ENCODE data around the gene CCDC88C.

The CCDC88C gene

DNA sequence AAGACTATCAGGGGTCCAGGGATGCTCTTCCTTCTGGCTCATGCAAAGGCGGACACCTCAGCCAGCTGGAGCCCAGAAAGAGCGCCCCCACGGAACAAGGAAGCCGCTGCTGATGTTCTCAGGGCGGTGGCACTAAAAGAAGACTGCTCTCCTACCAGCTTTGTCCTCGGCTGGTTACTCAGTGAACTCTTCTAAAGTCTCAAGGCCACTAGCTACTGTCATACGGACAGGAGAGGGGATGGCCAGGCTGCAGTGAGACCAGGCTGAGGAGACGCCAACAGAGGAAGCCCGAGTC lies 59.6 kb downstream of the CCDC88C start:
- no peak overlapping the region for H3K4me2 ChIP-seq (ENCODE audit: insufficient read depth, low read length)
- peaks cover 67% of the 10 kb centered on the region for H3K36me3 ChIP-seq (ENCODE audit: insufficient read depth, low read length)
- TF ChIP-seq, protein P1, sequence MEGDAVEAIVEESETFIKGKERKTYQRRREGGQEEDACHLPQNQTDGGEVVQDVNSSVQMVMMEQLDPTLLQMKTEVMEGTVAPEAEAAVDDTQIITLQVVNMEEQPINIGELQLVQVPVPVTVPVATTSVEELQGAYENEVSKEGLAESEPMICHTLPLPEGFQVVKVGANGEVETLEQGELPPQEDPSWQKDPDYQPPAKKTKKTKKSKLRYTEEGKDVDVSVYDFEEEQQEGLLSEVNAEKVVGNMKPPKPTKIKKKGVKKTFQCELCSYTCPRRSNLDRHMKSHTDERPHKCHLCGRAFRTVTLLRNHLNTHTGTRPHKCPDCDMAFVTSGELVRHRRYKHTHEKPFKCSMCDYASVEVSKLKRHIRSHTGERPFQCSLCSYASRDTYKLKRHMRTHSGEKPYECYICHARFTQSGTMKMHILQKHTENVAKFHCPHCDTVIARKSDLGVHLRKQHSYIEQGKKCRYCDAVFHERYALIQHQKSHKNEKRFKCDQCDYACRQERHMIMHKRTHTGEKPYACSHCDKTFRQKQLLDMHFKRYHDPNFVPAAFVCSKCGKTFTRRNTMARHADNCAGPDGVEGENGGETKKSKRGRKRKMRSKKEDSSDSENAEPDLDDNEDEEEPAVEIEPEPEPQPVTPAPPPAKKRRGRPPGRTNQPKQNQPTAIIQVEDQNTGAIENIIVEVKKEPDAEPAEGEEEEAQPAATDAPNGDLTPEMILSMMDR (IDR thresholded peaks at IDR 0.05; ENCODE audit: borderline replicate concordance, extremely low read depth, low read length, poor library complexity, severe bottlenecking) = no peak
- TF ChIP-seq EZH2 (IDR thresholded peaks at IDR 0.05; ENCODE audit: borderline replicate concordance, low read depth, low read length, severe bottlenecking) = no peak
- H3K27ac ChIP-seq (ENCODE audit: low read length) = no peak overlapping the region
- ATAC-seq (ENCODE audit: insufficient read depth, low read depth) = no peak
- DNase-seq = no peak
- no peak overlapping the region for H2AFZ ChIP-seq (ENCODE audit: low read depth, low read length)
- H4K20me1 ChIP-seq (ENCODE audit: insufficient read depth, low read length) = peaks cover 73% of the 10 kb centered on the region
- H3K4me3 ChIP-seq (ENCODE audit: low read depth in 1 of 2, low read length in 2 of 2) = no peak overlapping the region
- peaks cover 4% of the 10 kb centered on the region for H3K4me1 ChIP-seq (ENCODE audit: insufficient read depth, low read length)
- H3K27me3 ChIP-seq (ENCODE audit: insufficient read depth, low read length, poor library complexity) = no peaks in the 10 kb centered on the region
- H3K79me2 ChIP-seq (ENCODE audit: insufficient read depth, low read length) = peaks cover 90% of the 10 kb centered on the region
- H3K9me3 ChIP-seq (ENCODE audit: insufficient read depth, low read length, severe bottlenecking) = no peaks in the 10 kb centered on the region
- no peak overlapping the region for H3K9ac ChIP-seq (ENCODE audit: low read depth, low read length)

DNA sequence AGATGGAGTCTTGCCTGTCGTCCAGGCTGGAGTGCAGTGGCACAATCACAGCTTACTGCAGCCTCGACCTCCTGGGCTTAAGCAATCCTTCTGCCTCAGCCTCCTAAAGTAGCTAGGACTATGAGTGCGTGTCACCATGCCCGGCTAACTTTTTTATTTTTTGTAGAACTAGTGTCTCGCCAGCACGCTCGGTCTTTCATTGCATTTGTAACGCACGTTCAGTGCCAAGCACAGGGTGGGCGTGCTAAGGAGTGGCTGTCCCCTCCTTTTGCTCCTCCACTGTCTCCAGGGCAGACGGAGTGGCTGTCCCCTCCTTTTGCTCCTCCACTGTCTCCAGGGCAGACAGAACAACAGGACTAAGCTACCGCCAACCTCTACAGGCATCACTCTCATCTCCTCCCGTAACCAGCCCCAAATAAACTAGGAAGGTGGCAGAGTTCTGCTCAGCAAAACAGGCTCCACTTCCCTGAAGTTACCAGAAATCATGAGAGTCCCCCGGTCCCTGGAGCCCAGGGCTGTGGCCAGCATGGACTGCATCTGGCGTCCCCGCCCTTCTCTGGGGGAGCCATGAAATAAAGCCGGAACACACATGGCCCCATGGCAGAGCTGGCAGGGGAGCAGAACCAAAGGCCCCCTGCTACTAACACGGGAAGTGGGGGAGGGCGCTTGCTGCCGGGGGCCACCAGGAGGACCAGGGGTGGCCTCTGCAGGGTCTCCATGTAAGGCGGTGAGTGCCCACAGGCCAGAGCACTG lies 60.2 kb downstream of the CCDC88C start:
- Histone ChIP-seq H2AFZ (ENCODE audit: low read depth, low read length) (no peak overlapping the region), H3K9ac (ENCODE audit: low read depth, low read length) (no peak overlapping the region), H3K27ac (ENCODE audit: low read length) (no peak overlapping the region), H3K4me2 (ENCODE audit: insufficient read depth, low read length) (no peak overlapping the region), H3K4me3 (ENCODE audit: low read depth in 1 of 2, low read length in 2 of 2) (no peak overlapping the region), H3K79me2 (ENCODE audit: insufficient read depth, low read length) (peaks cover 88% of the 10 kb centered on the region), H3K36me3 (ENCODE audit: insufficient read depth, low read length) (peaks cover 67% of the 10 kb centered on the region), H3K4me1 (ENCODE audit: insufficient read depth, low read length) (peaks cover 10% of the 10 kb centered on the region), H4K20me1 (ENCODE audit: insufficient read depth, low read length) (peaks cover 77% of the 10 kb centered on the region), H3K9me3 (ENCODE audit: insufficient read depth, low read length, severe bottlenecking) (no peaks in the 10 kb centered on the region), H3K27me3 (ENCODE audit: insufficient read depth, low read length, poor library complexity) (no peaks in the 10 kb centered on the region)
- TF ChIP-seq, protein P1 (IDR thresholded peaks at IDR 0.05; ENCODE audit: borderline replicate concordance, extremely low read depth, low read length, poor library complexity, severe bottlenecking) = no peak
- no peak for TF ChIP-seq EZH2 (IDR thresholded peaks at IDR 0.05; ENCODE audit: borderline replicate concordance, low read depth, low read length, severe bottlenecking)
- ATAC-seq (ENCODE audit: insufficient read depth, low read depth) (no peak), DNase-seq (no peak)

DNA sequence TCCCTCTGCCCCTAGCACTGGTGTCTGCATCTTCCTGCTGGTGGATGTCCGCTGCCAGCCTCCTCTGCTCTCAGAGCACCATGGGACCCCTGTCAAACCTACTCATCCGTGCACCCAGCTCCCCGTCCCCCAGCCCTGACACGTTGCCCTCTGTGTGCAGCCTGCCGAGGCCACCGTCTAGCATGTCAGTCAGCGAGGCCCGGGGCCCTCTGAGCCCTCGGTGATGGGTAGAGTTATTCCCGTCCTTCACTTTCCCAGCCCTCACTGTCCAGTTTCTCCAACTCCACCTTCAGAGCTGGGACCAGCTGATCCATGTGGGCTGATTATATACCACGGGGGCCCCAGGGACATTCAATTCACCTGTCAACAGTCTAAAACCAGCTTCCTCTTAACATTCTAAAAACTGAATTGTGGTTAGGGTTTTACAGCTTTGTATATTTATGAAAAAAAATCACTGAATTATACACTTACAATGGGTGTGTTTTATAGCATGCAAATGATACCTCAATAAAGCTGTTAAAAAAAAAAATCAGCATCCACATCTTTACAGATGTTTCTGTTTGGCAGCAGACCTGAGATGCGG lies 61.3 kb downstream of the CCDC88C start:
- H3K9me3 ChIP-seq (ENCODE audit: insufficient read depth, low read length, severe bottlenecking) = no peaks in the 10 kb centered on the region
- TF ChIP-seq EZH2 (IDR thresholded peaks at IDR 0.05; ENCODE audit: borderline replicate concordance, low read depth, low read length, severe bottlenecking) = no peak
- TF ChIP-seq, protein P1 (IDR thresholded peaks at IDR 0.05; ENCODE audit: borderline replicate concordance, extremely low read depth, low read length, poor library complexity, severe bottlenecking) = no peak
- H3K4me3 ChIP-seq (ENCODE audit: low read depth in 1 of 2, low read length in 2 of 2) = no peak overlapping the region
- no peak overlapping the region for H2AFZ ChIP-seq (ENCODE audit: low read depth, low read length)
- no peak overlapping the region for H3K4me2 ChIP-seq (ENCODE audit: insufficient read depth, low read length)
- no peak for ATAC-seq (ENCODE audit: insufficient read depth, low read depth)
- H4K20me1 ChIP-seq (ENCODE audit: insufficient read depth, low read length) = peaks cover 76% of the 10 kb centered on the region
- peaks cover 88% of the 10 kb centered on the region for H3K79me2 ChIP-seq (ENCODE audit: insufficient read depth, low read length)
- H3K36me3 ChIP-seq (ENCODE audit: insufficient read depth, low read length) = peaks cover 67% of the 10 kb centered on the region
- no peak for DNase-seq
- H3K27me3 ChIP-seq (ENCODE audit: insufficient read depth, low read length, poor library complexity) = no peaks in the 10 kb centered on the region
- H3K27ac ChIP-seq (ENCODE audit: low read length) = no peak overlapping the region
- H3K4me1 ChIP-seq (ENCODE audit: insufficient read depth, low read length) = peaks cover 21% of the 10 kb centered on the region
- no peak overlapping the region for H3K9ac ChIP-seq (ENCODE audit: low read depth, low read length)

Data from DND-41 (cell line).